8988T (cell line): Measurements from ENCODE around the gene ADGRV1.
"Not testable (repeated sequence)": the region's sequence is repeated elsewhere in the genome, so short reads cannot be mapped to it uniquely, and the experiment has no call there.

Source experiments
- DNase-seq: peaks from one replicate; pipeline ENCODE4 v3.0.0; 2011

Gene ADGRV1

DNA sequence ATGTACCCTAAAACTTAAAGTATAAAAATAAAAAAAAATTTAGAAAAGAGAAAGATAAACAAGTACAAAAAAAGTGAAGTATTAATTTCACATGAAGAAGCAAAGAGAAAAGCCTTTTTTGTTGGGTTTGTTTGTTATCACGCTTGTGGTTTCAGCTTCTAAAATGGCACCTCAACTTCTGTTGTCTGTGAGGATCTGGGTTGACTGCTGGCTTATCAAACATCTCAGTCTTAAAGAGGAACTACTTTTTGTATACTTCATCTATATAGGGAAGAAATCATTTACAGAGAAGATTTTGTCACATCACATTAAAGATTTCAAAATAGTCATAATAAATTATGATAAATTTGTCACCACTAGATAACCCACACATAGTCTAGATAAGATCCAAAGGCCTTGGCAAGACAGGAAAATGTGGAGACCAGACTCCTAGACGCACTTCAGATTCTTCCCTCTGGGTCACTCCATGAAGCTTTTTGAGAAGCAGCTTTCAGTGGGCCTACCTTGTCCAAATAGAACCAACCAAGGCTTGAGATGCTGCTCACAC lies 8.8 kb upstream of the ADGRV1 start:
- DNase-seq: no peak

- no peak for DNase-seq
These were observed 7.6 kb upstream of the ADGRV1 start for GRCh38 chr5:90550963-90551362.

- DNase-seq: no peak
These were observed 7.2 kb upstream of the ADGRV1 start for GRCh38 chr5:90551376-90551775.

DNA sequence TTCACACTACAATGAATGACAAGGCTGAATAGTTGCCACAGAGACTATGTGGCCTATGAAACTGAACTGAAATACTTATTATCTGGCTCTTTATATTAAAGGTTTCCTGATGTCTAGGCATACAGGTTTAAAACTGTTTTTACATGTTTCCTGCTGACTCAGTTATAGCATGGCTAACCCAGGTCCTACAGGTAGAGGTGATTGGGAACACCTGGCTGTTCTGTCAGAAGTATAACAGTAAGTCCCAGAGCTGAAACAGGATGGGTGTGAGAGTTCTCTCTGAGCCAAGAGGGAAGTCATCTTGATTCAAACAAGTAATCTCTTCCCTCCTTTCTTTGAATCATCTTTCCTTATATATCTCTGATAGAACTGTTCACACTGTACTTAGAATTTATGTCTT lies 4.9 kb upstream of the ADGRV1 start:
- no peak for DNase-seq

GRCh38 chr5:90554358-90555006 lies 4.1 kb upstream of the ADGRV1 start:
- DNase-seq: no peak

GRCh38 chr5:90555666-90556065 lies 2.9 kb upstream of the ADGRV1 start:
- DNase-seq: no peak

- DNase-seq: no peak
These were observed 1.2 kb upstream of the ADGRV1 start for GRCh38 chr5:90557391-90557790.

DNA sequence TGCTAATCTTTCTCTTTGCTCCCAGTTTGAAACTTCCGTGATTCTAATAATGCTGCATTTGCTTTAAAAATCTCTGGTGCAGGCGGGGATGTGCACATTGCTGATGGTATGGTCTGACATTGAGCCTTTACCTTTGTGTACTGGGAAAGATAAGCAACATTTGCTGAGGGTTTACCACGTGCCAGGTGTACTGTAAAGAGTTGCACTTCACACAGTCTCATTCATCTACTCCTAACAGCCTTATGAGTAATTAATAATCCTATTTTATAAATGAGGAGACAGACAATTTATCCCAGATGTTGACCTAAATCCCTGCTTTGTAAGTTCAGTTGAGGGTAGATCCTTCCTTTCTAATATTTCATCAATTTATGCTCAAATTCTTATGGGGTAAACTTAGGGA lies 726 bp upstream of the ADGRV1 start:
- no peak for DNase-seq

DNA sequence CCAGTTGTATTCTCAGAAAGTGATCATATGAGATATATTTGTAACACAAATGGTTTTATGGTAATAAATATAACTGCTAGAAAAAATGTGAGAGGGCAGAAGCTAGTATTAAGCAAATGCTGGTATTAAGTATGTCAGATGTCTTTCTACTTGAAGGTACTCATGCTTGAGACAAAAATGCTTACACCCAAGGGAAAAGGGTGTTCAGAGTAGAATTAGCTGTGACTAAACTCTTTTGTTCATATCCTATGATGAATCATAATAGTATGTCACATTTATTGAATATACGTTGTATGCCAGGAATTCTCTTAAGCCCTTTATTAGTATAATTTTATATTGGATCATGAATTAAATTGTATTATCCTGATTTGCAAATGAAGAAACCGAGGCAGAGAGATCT lies 2.2 kb downstream of the ADGRV1 start:
- DNase-seq: no peak

- no peak for DNase-seq
These were observed 3.2 kb downstream of the ADGRV1 start for GRCh38 chr5:90561766-90562165.

GRCh38 chr5:90562341-90562740 lies 3.7 kb downstream of the ADGRV1 start:
- no peak for DNase-seq

- no peak for DNase-seq
These were observed 4.5 kb downstream of the ADGRV1 start for GRCh38 chr5:90563108-90563507.

DNA sequence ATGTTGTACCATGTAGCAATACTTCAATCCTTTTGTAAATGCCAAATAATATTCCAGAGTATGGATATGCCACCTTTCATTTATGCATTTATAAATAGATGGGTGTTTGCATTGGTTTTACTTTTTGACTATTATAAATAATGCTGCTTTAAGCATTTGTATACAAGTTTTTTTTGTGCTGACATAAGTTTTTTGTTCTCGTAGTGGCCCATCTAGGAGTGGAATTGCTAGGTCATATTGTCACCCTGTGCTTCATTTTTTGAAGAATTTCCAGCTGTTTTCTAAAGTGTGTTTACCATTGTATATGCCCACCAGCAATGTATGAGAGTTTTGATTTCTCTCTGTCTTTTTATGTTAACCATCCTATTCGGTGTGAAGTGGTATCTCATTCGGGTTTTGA lies 6.9 kb downstream of the ADGRV1 start:
- DNase-seq: no peak

DNA sequence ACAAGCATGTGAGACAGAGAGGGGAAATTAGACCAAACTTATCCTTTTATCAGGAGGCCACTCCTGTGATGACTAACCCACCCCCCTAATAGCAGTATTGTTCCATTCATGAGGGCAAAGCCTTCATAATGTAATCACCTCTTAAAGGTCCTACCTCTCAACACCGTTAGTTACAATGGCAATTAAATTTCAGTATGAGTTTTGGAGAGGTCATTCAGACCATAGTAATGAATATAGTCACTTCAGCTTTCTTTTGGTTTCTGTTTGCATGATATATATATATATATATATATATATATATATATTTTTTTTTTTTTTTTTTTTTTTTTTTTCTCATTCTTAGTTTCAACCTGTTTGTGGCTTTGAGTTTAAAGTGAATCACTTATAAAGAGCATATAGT lies 10.5 kb downstream of the ADGRV1 start:
- DNase-seq: no peak

DNA sequence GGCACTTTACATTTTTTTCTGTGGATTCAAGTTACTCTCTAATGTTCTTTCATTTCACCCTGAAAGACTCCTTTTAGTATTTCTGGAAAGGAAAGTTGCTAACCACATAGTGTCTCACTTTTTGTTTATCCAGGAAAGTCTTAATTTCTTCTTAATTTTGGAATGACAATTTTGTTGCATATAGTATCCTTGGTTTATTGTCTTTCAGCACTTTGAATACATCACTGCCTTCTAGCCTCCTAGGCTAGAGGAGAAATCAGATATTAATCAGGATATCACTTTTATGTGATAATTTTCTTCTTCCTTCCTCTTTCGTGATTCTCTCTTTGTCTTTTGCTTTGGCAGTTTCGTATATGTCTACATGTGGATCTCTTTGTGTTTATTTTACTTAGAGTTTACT lies 11.4 kb downstream of the ADGRV1 start:
- no peak for DNase-seq

- no peak for DNase-seq
These were observed 12.7 kb downstream of the ADGRV1 start for GRCh38 chr5:90571147-90571773.

- DNase-seq: no peak
These were observed 17.1 kb downstream of the ADGRV1 start for GRCh38 chr5:90575712-90576111.

- DNase-seq: not testable (repeated sequence)
These were observed 18.0 kb downstream of the ADGRV1 start for GRCh38 chr5:90576566-90576965.

- DNase-seq: not testable (repeated sequence)
These were observed 21.3 kb downstream of the ADGRV1 start for GRCh38 chr5:90579905-90580304.

DNA sequence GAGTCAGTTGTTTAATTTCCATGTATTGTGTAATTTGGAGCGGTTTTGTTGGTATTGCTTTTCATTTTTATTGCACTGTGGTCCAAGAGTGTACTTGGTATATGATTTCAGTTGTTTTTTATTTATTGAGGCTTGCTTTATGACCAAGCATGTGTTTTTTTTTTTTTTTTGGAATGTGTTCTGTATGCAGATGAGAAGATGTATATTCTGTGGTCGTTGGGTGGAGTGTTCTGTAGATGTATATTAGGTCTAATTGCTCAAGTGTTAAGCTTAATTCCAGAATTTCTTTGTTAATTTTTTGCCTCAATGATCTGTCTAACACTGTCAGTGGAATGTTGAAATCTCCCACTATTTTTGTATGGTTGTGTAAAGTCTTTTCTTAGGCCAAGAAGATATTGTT lies 23.4 kb downstream of the ADGRV1 start:
- no peak for DNase-seq

- no peak for DNase-seq
These were observed 26.9 kb downstream of the ADGRV1 start for GRCh38 chr5:90585337-90585986.

DNA sequence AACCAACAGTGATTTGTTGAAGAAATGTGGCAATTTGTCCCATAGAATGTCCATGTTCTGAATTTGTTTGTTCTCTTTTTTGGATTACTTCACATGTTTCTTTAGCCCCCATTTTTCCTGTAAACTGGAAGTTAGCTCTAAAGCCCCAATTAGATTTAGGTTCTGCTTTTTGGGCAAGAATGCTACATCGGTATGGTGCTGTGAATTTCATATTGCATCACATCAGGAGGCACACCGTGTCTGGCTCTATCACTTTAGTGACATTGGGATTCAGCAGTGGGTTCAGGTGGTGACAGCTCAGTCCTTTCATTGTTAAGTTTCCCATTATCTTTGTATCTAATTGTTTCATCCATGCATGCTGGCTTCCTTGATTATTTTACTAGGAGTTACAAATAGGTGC lies 27.9 kb downstream of the ADGRV1 start:
- DNase-seq: no peak

- DNase-seq: no peak
These were observed 31.6 kb downstream of the ADGRV1 start for GRCh38 chr5:90590170-90590569.

DNA sequence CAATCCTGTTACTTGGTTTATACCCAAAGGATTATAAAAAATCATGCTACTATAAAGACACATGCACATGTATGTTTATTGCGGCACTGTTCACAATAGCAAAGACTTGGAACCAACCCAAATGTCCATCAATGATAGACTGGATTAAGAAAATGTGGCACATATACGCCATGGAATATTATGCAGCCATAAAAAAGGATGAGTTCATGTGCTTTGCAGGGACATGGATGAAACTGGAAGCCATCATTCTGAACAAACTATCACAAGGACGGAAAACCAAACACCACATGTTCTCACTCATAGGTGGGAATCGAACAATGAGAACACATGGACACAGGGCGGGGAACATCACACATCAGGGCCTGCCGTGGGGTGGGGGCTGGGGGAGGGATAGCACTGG lies 34.5 kb downstream of the ADGRV1 start:
- DNase-seq: not testable (repeated sequence)
